Testis (tissue), 3 donors: ENCODE measurements around the gene TRPC1. TPM values are rescaled to one million over a fixed set of nuclear protein-coding genes. Genes with fewer than 3 reads are reported as not detected.

Source experiments
- DNase-seq: peaks from one replicate; pipeline ENCODE4 v3.0.0-alpha.2; 2019
- H3K27ac ChIP-seq, 2 donors: fragments of 200-600 bp; sonication (generic); one replicate each; pipeline ENCODE4 v1.5.1; 2019
- H3K27me3 ChIP-seq: fragments of 200-600 bp; sonication (generic); one replicate; pipeline ENCODE4 v1.5.1; 2019
- H3K36me3 ChIP-seq: fragments of 200-600 bp; sonication (generic); one replicate; pipeline ENCODE4 v1.5.1; 2017; ENCODE audit warnings: low read depth; ENCODE audit errors: missing control alignments
- H3K4me1 ChIP-seq: fragments of 200-600 bp; sonication (generic); one replicate; pipeline ENCODE4 v1.5.1; 2019
- H3K4me3 ChIP-seq, 2 donors: fragments of 200-600 bp; sonication (generic); one replicate each; pipeline ENCODE4 v1.5.1; 2017 to 2019
- H3K9me3 ChIP-seq: fragments of 200-600 bp; sonication (generic); one replicate; pipeline ENCODE4 v1.5.1; 2017
- POLR2A ChIP-seq: fragments of 450-650 bp; IDR thresholded peaks from one replicate; pipeline ENCODE4 v1.6.1; 2017; ENCODE audit warnings: antibody characterized with exemption, mild to moderate bottlenecking, moderate library complexity
- WGBS, 2 donors: methylation state at CpG; one replicate each; pipeline ENCODE4 v1.1.5; 2018; 5-methylcytosine and 5-hydroxymethylcytosine counted together
- intact Hi-C: fragments of 100-400 bp; cut with DNase I; formaldehyde crosslinking; loops from one replicate; pipeline ENCODE4 v1.15.1; 2023; ENCODE audit warnings: low total_unique reads
- polyA plus RNA-seq: library from polyadenylated mRNA; stranded (reverse); fragments of 350-450 nt; fragmentation: Illumina TruSeq; extraction: RNeasy Lipid Tissue Mini Kit (QIAGEN cat#74804); gene quantifications from one replicate; pipeline ENCODE4 v1.2.3, GENCODE V29; 2014; ENCODE audit warnings: low read depth, low replicate concordance; ENCODE audit not compliant: insufficient read depth
- total RNA-seq, 2 donors: library from RNA; depleted of rRNA; stranded (reverse); fragments of >200 nt; gene quantifications; one replicate each; pipeline ENCODE4 v1.2.3, GENCODE V29; 2016
- TF ChIP-seq, protein P1 (sequence below), 3 experiments: fragments of 450-650 bp in 2 of 3; fragments of 200-600 bp in 1 of 3; sonication (generic) in 1 of 3; IDR thresholded peaks; one replicate each; pipeline ENCODE4 v1.5.1; 2016 to 2019; ENCODE audit warnings: antibody characterized with exemption in 3 of 3, mild to moderate bottlenecking in 2 of 3, moderate library complexity in 1 of 3

TRPC1 gene
- total and polyA plus RNA-seq, 3 donors from 2014 or later = 9.2 to 24.8 (median 23.1) TPM

DNA sequence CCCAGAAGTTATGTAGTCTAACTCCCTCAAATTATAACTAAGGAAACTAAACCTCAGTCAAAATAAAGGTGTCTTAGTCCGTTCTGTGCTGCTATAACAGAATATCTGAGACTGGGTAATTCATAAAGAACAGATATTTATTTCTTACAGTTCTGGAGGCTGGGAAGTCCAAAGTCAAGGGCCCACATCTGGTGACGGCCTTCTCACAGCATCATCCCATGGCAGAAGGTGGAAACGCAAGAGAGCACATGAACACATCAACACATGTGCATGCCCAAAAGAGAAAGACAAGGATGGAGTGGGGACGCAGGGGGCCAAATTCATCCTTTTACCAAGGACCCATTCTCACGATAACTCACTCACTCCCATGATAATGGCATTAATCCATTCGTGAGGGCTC is 92.0 kb downstream of the TRPC1 start:
- TF ChIP-seq, protein P1, sequence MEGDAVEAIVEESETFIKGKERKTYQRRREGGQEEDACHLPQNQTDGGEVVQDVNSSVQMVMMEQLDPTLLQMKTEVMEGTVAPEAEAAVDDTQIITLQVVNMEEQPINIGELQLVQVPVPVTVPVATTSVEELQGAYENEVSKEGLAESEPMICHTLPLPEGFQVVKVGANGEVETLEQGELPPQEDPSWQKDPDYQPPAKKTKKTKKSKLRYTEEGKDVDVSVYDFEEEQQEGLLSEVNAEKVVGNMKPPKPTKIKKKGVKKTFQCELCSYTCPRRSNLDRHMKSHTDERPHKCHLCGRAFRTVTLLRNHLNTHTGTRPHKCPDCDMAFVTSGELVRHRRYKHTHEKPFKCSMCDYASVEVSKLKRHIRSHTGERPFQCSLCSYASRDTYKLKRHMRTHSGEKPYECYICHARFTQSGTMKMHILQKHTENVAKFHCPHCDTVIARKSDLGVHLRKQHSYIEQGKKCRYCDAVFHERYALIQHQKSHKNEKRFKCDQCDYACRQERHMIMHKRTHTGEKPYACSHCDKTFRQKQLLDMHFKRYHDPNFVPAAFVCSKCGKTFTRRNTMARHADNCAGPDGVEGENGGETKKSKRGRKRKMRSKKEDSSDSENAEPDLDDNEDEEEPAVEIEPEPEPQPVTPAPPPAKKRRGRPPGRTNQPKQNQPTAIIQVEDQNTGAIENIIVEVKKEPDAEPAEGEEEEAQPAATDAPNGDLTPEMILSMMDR (IDR thresholded peaks at IDR 0.05) = no peak
- TF ChIP-seq POLR2A = no peak
- no peaks in the 10 kb centered on the region for H3K9me3 ChIP-seq
- H3K36me3 ChIP-seq = no peaks in the 10 kb centered on the region
- intact Hi-C loops = no loop called here
- H3K27ac ChIP-seq = no peak overlapping the region
- no peak overlapping the region for H3K4me3 ChIP-seq
- WGBS, 2 donors = 89 to 96% methylated on average over 6 of the region's 6 CpGs
- H3K27me3 ChIP-seq = no peaks in the 10 kb centered on the region
- DNase-seq = no peak
- H3K4me1 ChIP-seq = no peaks in the 10 kb centered on the region

DNA sequence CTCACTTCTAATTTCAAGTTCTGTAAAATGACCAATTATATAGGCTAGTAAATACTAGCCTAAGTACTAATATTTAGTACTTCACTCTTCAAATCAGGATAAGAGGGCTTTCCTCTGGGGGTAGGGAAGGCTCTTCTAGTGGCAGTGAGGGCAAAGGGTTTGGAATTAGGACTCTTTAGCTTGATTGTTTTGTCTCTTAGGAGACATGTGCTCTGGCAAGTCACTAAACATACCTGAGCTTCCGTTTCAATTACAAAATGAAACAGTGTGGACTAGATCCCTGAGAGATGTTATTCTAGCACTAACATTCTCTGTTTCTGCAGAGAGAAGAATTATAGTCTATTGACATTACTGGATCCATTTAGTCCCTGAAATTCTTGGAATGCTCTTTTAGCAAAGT is 93.5 kb downstream of the TRPC1 start:
- Histone ChIP-seq H3K4me1 (no peaks in the 10 kb centered on the region), H3K4me3 (no peak overlapping the region), H3K27ac (no peak overlapping the region), H3K9me3 (no peaks in the 10 kb centered on the region), H3K36me3 (no peaks in the 10 kb centered on the region), H3K27me3 (no peaks in the 10 kb centered on the region)
- DNase-seq = no peak
- intact Hi-C loops = no loop called here
- WGBS, 2 donors = 44% methylated on average over 1 of the region's 1 CpG
- TF ChIP-seq, protein P1 (IDR thresholded peaks at IDR 0.05) = no peak
- TF ChIP-seq POLR2A = no peak

DNA sequence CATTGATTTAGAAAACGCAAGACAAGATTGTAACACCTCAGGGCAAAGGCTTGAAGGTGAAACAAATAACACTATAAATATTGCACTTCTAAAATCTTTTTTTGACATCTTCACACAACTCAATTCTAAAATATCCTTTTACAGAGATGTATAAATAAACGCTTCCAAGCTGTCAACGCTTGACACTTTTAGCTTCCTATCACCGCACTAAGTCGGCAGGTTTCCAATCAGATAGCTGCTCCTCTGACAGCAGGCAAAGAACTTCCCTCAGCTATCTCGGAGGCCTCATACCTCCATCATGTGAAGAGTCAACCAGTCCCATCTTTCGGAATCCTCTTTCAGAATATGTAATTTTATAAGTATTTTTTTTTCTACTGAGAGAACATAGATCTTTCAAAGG is 94.1 kb downstream of the TRPC1 start:
- intact Hi-C loops = no loop called here
- no peaks in the 10 kb centered on the region for H3K27me3 ChIP-seq
- TF ChIP-seq POLR2A = no peak
- TF ChIP-seq, protein P1 (IDR thresholded peaks at IDR 0.05) = no peak
- no peaks in the 10 kb centered on the region for H3K9me3 ChIP-seq
- no peaks in the 10 kb centered on the region for H3K4me1 ChIP-seq
- DNase-seq = no peak
- no peaks in the 10 kb centered on the region for H3K36me3 ChIP-seq
- no peak overlapping the region for H3K4me3 ChIP-seq
- H3K27ac ChIP-seq = no peak overlapping the region
- WGBS, 2 donors = 48 to 59% methylated on average over 7 of the region's 7 CpGs

DNA sequence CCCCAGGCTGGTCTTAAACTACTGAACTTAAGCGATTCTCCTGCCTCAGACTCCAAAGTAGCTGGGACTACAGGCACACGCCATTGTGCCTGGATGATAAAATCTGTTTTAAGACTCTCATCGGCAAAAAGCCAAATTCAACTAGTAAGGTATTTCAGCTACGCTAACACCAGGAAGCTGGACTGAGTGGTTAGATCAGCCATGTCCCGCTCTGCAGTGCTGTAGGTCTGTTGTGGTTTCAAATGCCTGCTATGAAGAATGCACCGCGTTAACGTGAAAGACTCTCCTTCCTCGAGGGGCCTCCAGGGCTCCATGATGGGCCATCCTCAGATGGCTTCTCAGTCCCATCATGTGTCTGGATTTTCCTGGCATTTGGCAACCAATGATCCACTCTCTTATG is 94.8 kb downstream of the TRPC1 start:
- no peak for DNase-seq
- Histone ChIP-seq H3K4me1 (no peaks in the 10 kb centered on the region), H3K27me3 (no peaks in the 10 kb centered on the region)

DNA sequence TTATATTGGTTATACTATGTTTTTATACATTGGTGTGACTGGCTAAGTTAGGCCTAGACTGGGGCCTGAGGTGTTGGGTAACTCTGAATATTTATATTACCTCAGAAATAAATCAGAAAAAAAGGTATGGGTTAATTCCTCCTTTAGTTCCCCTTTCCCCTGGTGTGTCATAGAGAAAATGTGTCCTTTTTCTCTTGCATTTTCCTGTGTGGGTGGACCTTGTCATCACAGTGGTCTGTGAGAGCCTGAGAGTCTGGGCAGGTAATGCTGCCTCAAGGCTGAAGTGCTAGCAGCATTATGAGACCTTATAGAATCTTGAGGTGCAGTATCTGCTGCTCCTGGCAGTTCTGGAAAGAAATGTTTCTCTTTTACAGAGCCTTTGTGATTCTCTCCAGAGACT is 95.3 kb downstream of the TRPC1 start:
- no peaks in the 10 kb centered on the region for H3K9me3 ChIP-seq
- TF ChIP-seq, protein P1 (IDR thresholded peaks at IDR 0.05) = no peak
- no peak for TF ChIP-seq POLR2A
- DNase-seq = no peak
- H3K4me3 ChIP-seq = no peak overlapping the region
- H3K36me3 ChIP-seq = no peaks in the 10 kb centered on the region
- no peak overlapping the region for H3K27ac ChIP-seq
- H3K27me3 ChIP-seq = no peaks in the 10 kb centered on the region
- no peaks in the 10 kb centered on the region for H3K4me1 ChIP-seq
- intact Hi-C loops = no loop called here

More for the DNA sequence above, 94.8 kb downstream of the TRPC1 start:
- H3K4me3 ChIP-seq = no peak overlapping the region
- no peak overlapping the region for H3K27ac ChIP-seq
- TF ChIP-seq, protein P1 (IDR thresholded peaks at IDR 0.05) = no peak
- TF ChIP-seq POLR2A = no peak
- H3K9me3 ChIP-seq = no peaks in the 10 kb centered on the region
- 95 to 99% methylated on average over 9 of the region's 9 CpGs for WGBS, 2 donors
- H3K36me3 ChIP-seq = no peaks in the 10 kb centered on the region
- intact Hi-C loops = no loop called here
